HG03521 (cell line): Measurements from ENCODE around the gene SHISA6.

ENCODE experiments used
- ATAC-seq: cut with Tn5 transposase; IDR thresholded peaks from one replicate; pipeline ENCODE4 v1.9.1; 2021; ENCODE audit warnings: mild to moderate bottlenecking, moderate library complexity; ENCODE audit not compliant: unreplicated experiment

Gene SHISA6

GRCh38 chr17:11514565-11514964, 273.6 kb downstream of the SHISA6 start:
- no peak for ATAC-seq

GRCh38 chr17:11514981-11515680, 274.1 kb downstream of the SHISA6 start:
- no peak for ATAC-seq

- no peak for ATAC-seq
Measured at GRCh38 chr17:11515901-11516300, 274.9 kb downstream of the SHISA6 start.

GRCh38 chr17:11535231-11535630, 294.2 kb downstream of the SHISA6 start:
- ATAC-seq, result no peak

- ATAC-seq, result no peak
Measured at GRCh38 chr17:11538366-11538765, 297.4 kb downstream of the SHISA6 start.

- ATAC-seq, result no peak
Measured at GRCh38 chr17:11539637-11540036, 298.6 kb downstream of the SHISA6 start.

GRCh38 chr17:11545002-11545401, 304.0 kb downstream of the SHISA6 start:
- no peak for ATAC-seq

- no peak for ATAC-seq
Measured at GRCh38 chr17:11545696-11546095, 304.7 kb downstream of the SHISA6 start.

GRCh38 chr17:11547853-11548252, 306.8 kb downstream of the SHISA6 start:
- no peak for ATAC-seq

- no peak for ATAC-seq
Measured at GRCh38 chr17:11548398-11548797, 307.4 kb downstream of the SHISA6 start.

- no peak for ATAC-seq
Measured at GRCh38 chr17:11550431-11550830, 309.4 kb downstream of the SHISA6 start.

- ATAC-seq, result no peak
Measured at GRCh38 chr17:11551442-11551841, 310.4 kb downstream of the SHISA6 start.

GRCh38 chr17:11553135-11553534, 312.1 kb downstream of the SHISA6 start:
- ATAC-seq, result no peak

GRCh38 chr17:11554042-11554441, 313.0 kb downstream of the SHISA6 start:
- no peak for ATAC-seq

GRCh38 chr17:11554542-11554941, 313.5 kb downstream of the SHISA6 start:
- ATAC-seq, result no peak

GRCh38 chr17:11555530-11555929, 314.5 kb downstream of the SHISA6 start:
- no peak for ATAC-seq

GRCh38 chr17:11557727-11558452, 316.9 kb downstream of the SHISA6 start:
- ATAC-seq, result no peak

- no peak for ATAC-seq
Measured at GRCh38 chr17:11558681-11559234, 317.7 kb downstream of the SHISA6 start.

- no peak for ATAC-seq
Measured at GRCh38 chr17:11559601-11560000, 318.6 kb downstream of the SHISA6 start.

- ATAC-seq, result no peak
Measured at GRCh38 chr17:11561281-11561680, 320.3 kb downstream of the SHISA6 start.

GRCh38 chr17:11561702-11562101, 320.7 kb downstream of the SHISA6 start:
- ATAC-seq, result no peak
